Left ventricle myocardium inferior (tissue), 1 donor: ENCODE data around the gene STN1. TPM values are rescaled to one million over a fixed set of nuclear protein-coding genes. Genes with fewer than 3 reads are reported as not detected.

Experiments used
- DNase-seq: peaks from one replicate; pipeline ENCODE4 v3.0.0-alpha.2; 2020
- H3K27ac ChIP-seq: fragments of 200-600 bp; replicated peaks from 2 replicates; pipeline ENCODE4 v1.8.0; 2021
- H3K27me3 ChIP-seq: fragments of 200-600 bp; 2 replicates; pipeline ENCODE4 v1.8.0; 2021; ENCODE audit warnings: low read depth
- H3K36me3 ChIP-seq: fragments of 200-600 bp; 2 replicates; pipeline ENCODE4 v1.8.0; 2021
- H3K4me1 ChIP-seq: fragments of 200-600 bp; 2 replicates; pipeline ENCODE4 v1.8.0; 2021
- H3K4me3 ChIP-seq: fragments of 200-600 bp; 2 replicates; pipeline ENCODE4 v1.8.0; 2021; ENCODE audit warnings: mild to moderate bottlenecking, moderate library complexity
- H3K9me3 ChIP-seq: fragments of 200-600 bp; replicated peaks from 2 replicates; pipeline ENCODE4 v1.8.0; 2021
- intact Hi-C: fragments of 100-400 bp; cut with micrococcal nuclease; formaldehyde crosslinking; loops from one replicate; pipeline ENCODE4 v1.11.0; 2022
- total RNA-seq: library from RNA; stranded (reverse); fragmentation: NEBNext Ultra II Directional; extraction: Animal tissue kit (Norgen Biotek cat#: 25700); gene quantifications from one replicate; pipeline ENCODE4 v1.2.1, GENCODE V29; 2021
- TF ChIP-seq, protein P1 (sequence below): fragments of 200-600 bp; IDR thresholded peaks from 2 replicates; pipeline ENCODE4 v1.8.0; 2021; ENCODE audit warnings: antibody characterized with exemption, mild to moderate bottlenecking, borderline replicate concordance
- donor health status: DM: no; HTN: yes; CAD: no; lungs with severe emphysema.

Gene STN1
- total RNA-seq, 1 donor from 2014 or later = 30.7 TPM

DNA sequence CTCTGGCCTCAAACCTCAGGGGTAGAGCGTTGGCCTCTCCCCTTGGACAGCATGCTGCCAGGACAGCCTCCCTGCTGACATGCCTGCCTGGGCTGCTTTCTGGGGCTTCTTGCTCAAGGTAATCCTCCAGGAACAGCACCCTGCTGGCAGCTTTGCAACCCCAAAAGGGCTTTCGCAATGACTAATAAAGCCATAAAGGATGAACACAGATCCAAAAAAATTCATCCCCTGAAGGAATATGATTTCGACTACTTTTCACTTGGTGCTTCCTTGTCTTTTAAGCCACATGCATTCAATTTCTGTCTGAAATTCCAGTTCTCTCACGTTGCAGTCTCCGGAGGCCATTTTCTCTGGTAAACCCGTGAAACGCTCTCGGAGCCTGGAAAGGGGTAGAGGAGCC is 47.5 kb downstream of the STN1 start:
- Histone ChIP-seq H3K4me3 (no peak overlapping the region), H3K4me1 (peaks cover 12% of the 10 kb centered on the region), H3K27ac (no peak overlapping the region), H3K9me3 (peaks cover 6% of the 10 kb centered on the region), H3K36me3 (peaks cover 19% of the 10 kb centered on the region), H3K27me3 (no peaks in the 10 kb centered on the region)
- intact Hi-C loops = no loop called here
- no peak for DNase-seq
- TF ChIP-seq, protein P1, sequence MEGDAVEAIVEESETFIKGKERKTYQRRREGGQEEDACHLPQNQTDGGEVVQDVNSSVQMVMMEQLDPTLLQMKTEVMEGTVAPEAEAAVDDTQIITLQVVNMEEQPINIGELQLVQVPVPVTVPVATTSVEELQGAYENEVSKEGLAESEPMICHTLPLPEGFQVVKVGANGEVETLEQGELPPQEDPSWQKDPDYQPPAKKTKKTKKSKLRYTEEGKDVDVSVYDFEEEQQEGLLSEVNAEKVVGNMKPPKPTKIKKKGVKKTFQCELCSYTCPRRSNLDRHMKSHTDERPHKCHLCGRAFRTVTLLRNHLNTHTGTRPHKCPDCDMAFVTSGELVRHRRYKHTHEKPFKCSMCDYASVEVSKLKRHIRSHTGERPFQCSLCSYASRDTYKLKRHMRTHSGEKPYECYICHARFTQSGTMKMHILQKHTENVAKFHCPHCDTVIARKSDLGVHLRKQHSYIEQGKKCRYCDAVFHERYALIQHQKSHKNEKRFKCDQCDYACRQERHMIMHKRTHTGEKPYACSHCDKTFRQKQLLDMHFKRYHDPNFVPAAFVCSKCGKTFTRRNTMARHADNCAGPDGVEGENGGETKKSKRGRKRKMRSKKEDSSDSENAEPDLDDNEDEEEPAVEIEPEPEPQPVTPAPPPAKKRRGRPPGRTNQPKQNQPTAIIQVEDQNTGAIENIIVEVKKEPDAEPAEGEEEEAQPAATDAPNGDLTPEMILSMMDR = no peak

- Histone ChIP-seq H3K27ac (no peak overlapping the region), H3K9me3 (peaks cover 18% of the 10 kb centered on the region), H3K4me3 (no peak overlapping the region), H3K27me3 (no peaks in the 10 kb centered on the region), H3K36me3 (peaks cover 19% of the 10 kb centered on the region), H3K4me1 (peaks cover 3% of the 10 kb centered on the region)
- no peak for DNase-seq
- TF ChIP-seq, protein P1 = no peak
- intact Hi-C loops = no loop called here
Observed at GRCh38 chr10:103869336-103869735, 48.6 kb downstream of the STN1 start.

GRCh38 chr10:103868200-103868599 is 49.8 kb downstream of the STN1 start:
- TF ChIP-seq, protein P1 = no peak
- peaks cover 19% of the 10 kb centered on the region for H3K9me3 ChIP-seq
- H3K27ac ChIP-seq = no peak overlapping the region
- H3K4me1 ChIP-seq = no peaks in the 10 kb centered on the region
- no peak for DNase-seq
- intact Hi-C loops = no loop called here
- H3K36me3 ChIP-seq = peaks cover 16% of the 10 kb centered on the region
- no peaks in the 10 kb centered on the region for H3K27me3 ChIP-seq
- H3K4me3 ChIP-seq = no peak overlapping the region

DNA sequence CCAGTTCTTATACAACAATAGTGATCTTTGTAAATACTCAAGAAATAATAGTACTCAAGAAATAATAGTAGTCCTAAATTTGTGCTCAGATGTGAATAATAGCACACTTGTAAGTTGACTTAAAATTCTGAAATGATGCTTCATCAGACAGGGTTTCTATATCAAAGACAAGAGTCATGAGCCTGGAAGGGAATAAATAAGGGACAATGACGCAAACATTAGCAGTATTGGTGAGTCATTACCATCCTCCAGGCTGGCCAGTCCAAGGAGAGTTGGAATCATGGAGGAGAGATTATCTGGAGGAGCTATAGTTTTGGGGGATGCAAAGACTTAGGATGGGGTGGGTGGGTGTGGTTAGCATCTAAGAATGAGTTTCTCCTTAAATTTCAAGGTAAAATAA is 56.5 kb downstream of the STN1 start:
- Histone ChIP-seq H3K4me1 (no peaks in the 10 kb centered on the region), H3K36me3 (no peaks in the 10 kb centered on the region), H3K9me3 (peaks cover 19% of the 10 kb centered on the region), H3K4me3 (no peak overlapping the region), H3K27ac (no peak overlapping the region), H3K27me3 (no peaks in the 10 kb centered on the region)
- TF ChIP-seq, protein P1 = no peak
- no peak for DNase-seq
- intact Hi-C loops = no loop called here

DNA sequence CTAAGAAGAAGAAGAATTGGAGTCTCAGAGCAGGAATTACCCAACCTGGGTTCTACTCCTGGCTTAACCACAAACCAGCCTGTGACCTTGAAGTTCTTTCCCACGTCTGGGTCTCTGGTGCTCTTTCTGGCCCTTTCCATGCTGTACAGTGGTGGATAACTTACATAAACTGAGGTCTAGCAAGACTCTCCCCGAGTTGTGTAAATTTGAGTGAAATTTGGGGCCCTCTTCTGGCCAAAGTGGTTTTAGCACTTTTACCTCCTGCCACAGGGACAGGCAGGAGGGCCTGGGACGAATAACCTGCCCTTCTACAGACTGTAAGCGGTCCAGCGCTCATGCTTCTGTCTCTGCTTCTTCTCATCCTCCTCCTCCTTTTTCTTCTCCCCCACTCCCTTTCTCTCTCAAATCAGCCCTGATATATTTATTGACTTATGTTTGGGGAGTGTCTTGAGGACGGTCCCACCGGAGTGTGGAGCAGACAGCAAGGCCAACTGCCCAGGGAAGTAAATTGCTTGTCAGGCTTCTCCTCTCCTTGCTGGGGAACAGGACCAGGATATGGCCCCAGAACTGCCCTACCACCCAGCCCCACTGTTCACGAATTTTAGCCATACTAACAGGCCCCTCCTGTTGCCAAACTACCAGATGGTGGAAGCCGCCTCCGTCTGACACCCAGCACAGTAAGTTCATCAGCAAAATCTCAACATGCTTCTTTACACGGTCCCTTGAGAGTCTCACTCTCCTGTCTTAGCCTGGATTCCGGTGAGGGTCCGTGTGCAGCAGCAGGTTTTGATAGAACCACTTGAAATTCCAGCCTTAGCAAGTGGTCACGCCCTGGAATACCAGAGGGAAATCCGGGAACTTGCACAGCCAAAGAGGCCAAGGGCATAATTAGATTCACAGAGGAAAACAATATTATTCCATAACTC is 58.6 kb downstream of the STN1 start:
- H3K4me3 ChIP-seq = no peak overlapping the region
- no peaks in the 10 kb centered on the region for H3K36me3 ChIP-seq
- DNase-seq = no peak
- TF ChIP-seq, protein P1 = peak; percentile 82
- no peaks in the 10 kb centered on the region for H3K27me3 ChIP-seq
- no peak overlapping the region for H3K27ac ChIP-seq
- H3K9me3 ChIP-seq = peaks cover 2% of the 10 kb centered on the region
- peaks cover 17% of the 10 kb centered on the region for H3K4me1 ChIP-seq
- intact Hi-C loops = loop anchor here (2.0 kb wide), 1 partner anchor 147 kb away; no protein-coding TSS in a partner anchor
